PC-3 (cell line): ENCODE data around the gene IL9. TPM values are rescaled to one million over a fixed set of nuclear protein-coding genes. Genes with fewer than 3 reads are reported as not detected.
A peak's percentile ranks its signal among the peaks of the same experiment; 100 is the strongest.

Source experiments
- ATAC-seq: fragments of 200-7000 bp; cut with Tn5 transposase; 2 replicates; pipeline ENCODE4 v1.9.1; 2020; ENCODE audit warnings: mild to moderate bottlenecking, moderate library complexity
- BruUV-seq: library from RNA; stranded (reverse); fragments of 400-500 nt; replicated peaks from 2 replicates; lab custom pipeline; 2021; lab: Mats Ljungman, UMichigan
- CTCF ChIA-PET: fragments of 300-600 bp; sonication (Branson Sonifier 250); formaldehyde crosslinking; loops from one replicate; lab custom pipeline; 2022; ENCODE audit warnings: antibody characterized with exemption; lab: Charles Lee
- POLR2A ChIA-PET: fragments of 300-600 bp; sonication (Branson Sonifier 250); formaldehyde crosslinking; loops from one replicate; lab custom pipeline; 2022; ENCODE audit warnings: antibody characterized with exemption; ENCODE audit not compliant: unreplicated experiment; lab: Charles Lee
- DNase-seq: peaks from one replicate; pipeline ENCODE4 v3.0.0-alpha.2; 2015
- H2AFZ ChIP-seq: fragments of 300-600 bp; sonication (generic); 2 replicates; pipeline ENCODE4 v1.6.0; 2016; ENCODE audit warnings: antibody characterized with exemption, low read length
- H3F3A ChIP-seq: fragments of 300-600 bp; sonication (generic); one replicate; pipeline ENCODE4 v1.6.0; 2017; ENCODE audit warnings: antibody characterized with exemption, low read length, control low read depth, mild to moderate bottlenecking; ENCODE audit not compliant: unreplicated experiment
- H3K27ac ChIP-seq: fragments of 300-600 bp; sonication (generic); 2 replicates; pipeline ENCODE4 v1.5.1; 2016; ENCODE audit warnings: mild to moderate bottlenecking, low read length
- H3K27me3 ChIP-seq: fragments of 300-600 bp; sonication (generic); 2 replicates; pipeline ENCODE4 v1.6.1; 2016; ENCODE audit warnings: low read length, mixed read lengths
- H3K36me3 ChIP-seq: fragments of 300-600 bp; sonication (generic); 2 replicates; pipeline ENCODE4 v1.6.1; 2016; ENCODE audit warnings: low read depth, mixed run types, low read length, mixed read lengths
- H3K4me1 ChIP-seq: fragments of 300-600 bp; sonication (generic); 2 replicates; pipeline ENCODE4 v1.5.1; 2016; ENCODE audit warnings: low read length; ENCODE audit not compliant: insufficient read depth
- H3K4me2 ChIP-seq: fragments of 300-600 bp; sonication (generic); 2 replicates; pipeline ENCODE4 v1.6.0; 2016; ENCODE audit warnings: low read length
- H3K4me3 ChIP-seq: fragments of 300-600 bp; sonication (generic); 2 replicates; pipeline ENCODE4 v1.5.1; 2016; ENCODE audit warnings: mild to moderate bottlenecking, low read length, mixed read lengths
- H3K79me2 ChIP-seq: fragments of 300-600 bp; sonication (generic); 2 replicates; pipeline ENCODE4 v1.6.1; 2017; ENCODE audit warnings: low read length, mixed read lengths
- H3K9ac ChIP-seq: fragments of 300-600 bp; sonication (generic); 2 replicates; pipeline ENCODE4 v1.6.0; 2016; ENCODE audit warnings: mild to moderate bottlenecking, low read length
- H3K9me2 ChIP-seq: fragments of 300-600 bp; sonication (generic); replicated peaks from 2 replicates; pipeline ENCODE4 v1.6.1; 2016; ENCODE audit warnings: mixed run types, low read length, mixed read lengths
- H3K9me3 ChIP-seq: fragments of 300-600 bp; sonication (generic); 2 replicates; pipeline ENCODE4 v1.6.1; 2016; ENCODE audit warnings: low read length, mixed read lengths
- H4K20me1 ChIP-seq: fragments of 300-600 bp; sonication (generic); 2 replicates; pipeline ENCODE4 v1.6.1; 2016; ENCODE audit warnings: low read length, mixed read lengths
- CTCF ChIP-seq: fragments of 300-600 bp; sonication (generic); conservative IDR thresholded peaks from 2 replicates; pipeline ENCODE4 v1.5.1; 2017; ENCODE audit warnings: antibody characterized with exemption, low read depth, mild to moderate bottlenecking, low read length
- EZH2 ChIP-seq: fragments of 300-600 bp; sonication (generic); IDR thresholded peaks from one replicate; pipeline ENCODE4 v1.6.1; 2017; ENCODE audit warnings: antibody characterized with exemption, mild to moderate bottlenecking, low read length; ENCODE audit not compliant: unreplicated experiment
- EZH2phosphoT487 ChIP-seq: fragments of 300-600 bp; sonication (generic); IDR thresholded peaks from 2 replicates; pipeline ENCODE4 v1.6.1; 2018; ENCODE audit warnings: mild to moderate bottlenecking, antibody characterized with exemption, low read length, borderline replicate concordance
- intact Hi-C: fragments of 100-400 bp; cut with micrococcal nuclease; formaldehyde crosslinking; loops from 2 replicates; pipeline ENCODE4 v1.9.0; 2023
- total RNA-seq: library from RNA; depleted of rRNA; stranded (reverse); fragments of >200 nt; gene quantifications from 2 replicates; pipeline ENCODE4 v1.2.3, GENCODE V29; 2014

The IL9 gene
- total RNA-seq, 1 experiment from 2014 or later: not detected

DNA sequence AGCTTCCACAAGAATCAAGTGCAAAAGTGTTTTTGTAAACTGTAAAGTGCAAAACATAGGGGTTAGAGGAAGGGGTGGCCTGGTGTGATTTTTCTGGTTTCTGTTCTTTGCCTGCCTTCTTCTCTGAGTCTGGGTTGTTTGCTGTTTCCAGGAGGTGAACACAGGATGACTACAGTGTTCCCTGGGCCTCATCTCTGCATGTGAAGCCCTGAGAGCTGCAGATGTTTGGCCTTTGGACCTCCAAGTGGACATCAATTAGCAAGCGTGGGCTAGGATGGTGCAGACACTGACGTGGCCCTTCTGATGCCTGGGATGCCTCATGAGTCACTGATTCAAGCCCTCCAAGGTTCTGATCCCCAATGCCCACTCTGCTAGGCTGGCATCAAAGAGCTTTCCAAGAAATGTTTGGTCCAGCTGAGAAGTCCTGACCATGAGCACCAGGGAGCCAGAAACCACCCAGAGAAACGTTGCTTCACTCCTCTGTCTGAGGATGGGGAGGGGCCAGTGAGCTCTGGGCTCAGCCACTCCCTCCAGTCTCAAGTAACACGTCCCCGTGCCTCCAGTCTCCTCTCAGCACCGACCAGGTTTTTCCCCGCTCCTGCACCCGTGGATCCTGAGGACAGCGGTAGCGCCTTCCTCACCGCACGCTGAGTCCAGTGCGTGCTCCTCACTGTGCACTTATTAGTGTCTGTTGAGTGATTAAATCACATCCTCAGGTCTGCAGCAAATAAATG lies 7.6 kb downstream of the IL9 start:
- Histone ChIP-seq H3K4me1 (peaks cover 5% of the 10 kb centered on the region; the same call in 1 of the 2 replicates), H3K9ac (no peak overlapping the region), H3K27me3 (no peaks in the 10 kb centered on the region), H3K4me2 (peak overlapping the region; percentile 6; the same call in 1 of the 2 replicates), H3K4me3 (no peak overlapping the region), H3K9me3 (no peaks in the 10 kb centered on the region), H4K20me1 (no peaks in the 10 kb centered on the region), H3K79me2 (no peaks in the 10 kb centered on the region), H2AFZ (no peak overlapping the region), H3K9me2 (no peaks in the 10 kb centered on the region), H3K27ac (no peak overlapping the region), H3F3A (no peaks in the 10 kb centered on the region), H3K36me3 (no peaks in the 10 kb centered on the region)
- ChIA-PET POLR2A (no interaction called here), CTCF (no interaction called here)
- intact Hi-C loops: loop anchor here (1.0 kb wide), 3 partner anchors 174 to 324 kb away; no protein-coding TSS in a partner anchor
- BruUV-seq: no TSS peak
- ATAC-seq (no peak), DNase-seq (peak; percentile 20)
- TF ChIP-seq EZH2 (no peak), EZH2phosphoT487 (no peak), CTCF (no peak)

DNA sequence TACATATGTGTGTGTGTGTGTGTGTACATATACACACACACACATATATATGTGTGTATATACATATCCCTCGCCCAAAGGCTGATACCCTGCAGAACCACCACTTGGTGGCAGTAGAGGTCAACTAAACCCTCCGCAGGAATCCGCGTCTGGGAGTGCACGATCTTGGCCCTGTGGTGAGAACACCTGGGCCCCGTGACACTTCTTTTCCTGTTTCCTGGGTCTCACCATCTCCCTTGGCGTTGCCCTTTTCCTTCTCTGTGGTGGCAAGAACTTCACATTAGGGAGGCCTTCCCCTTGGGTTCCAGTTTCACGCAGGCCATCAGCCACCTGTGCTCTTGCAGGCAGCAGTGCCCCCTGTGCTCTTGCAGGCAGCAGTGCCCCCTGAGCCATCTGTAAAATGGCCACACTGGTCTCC lies 8.2 kb downstream of the IL9 start:
- H3K79me2 ChIP-seq: no peaks in the 10 kb centered on the region
- H3K9me2 ChIP-seq: no peaks in the 10 kb centered on the region
- intact Hi-C loops: loop anchor here (1.0 kb wide), 3 partner anchors 175 to 325 kb away; no protein-coding TSS in a partner anchor
- no peaks in the 10 kb centered on the region for H3F3A ChIP-seq
- H3K36me3 ChIP-seq: no peaks in the 10 kb centered on the region
- peak; percentile 80 for DNase-seq
- TF ChIP-seq CTCF: peak; percentile 79
- no peak for TF ChIP-seq EZH2phosphoT487
- CTCF ChIA-PET: no interaction called here
- peaks cover 5% of the 10 kb centered on the region; the same call in 1 of the 2 replicates for H3K4me1 ChIP-seq
- ATAC-seq: peak; percentile 99
- POLR2A ChIA-PET: no interaction called here
- no peaks in the 10 kb centered on the region for H3K9me3 ChIP-seq
- H3K4me2 ChIP-seq: peak overlapping the region; percentile 6; the same call in 1 of the 2 replicates
- H3K9ac ChIP-seq: no peak overlapping the region
- no peak overlapping the region for H3K4me3 ChIP-seq
- H3K27me3 ChIP-seq: no peaks in the 10 kb centered on the region
- no peak overlapping the region for H3K27ac ChIP-seq
- H4K20me1 ChIP-seq: no peaks in the 10 kb centered on the region
- H2AFZ ChIP-seq: no peak overlapping the region
- no TSS peak for BruUV-seq

GRCh38 chr5:135886136-135886535 lies 9.5 kb downstream of the IL9 start:
- Histone ChIP-seq H3K9ac (no peak overlapping the region), H3K9me2 (no peaks in the 10 kb centered on the region), H3K9me3 (no peaks in the 10 kb centered on the region), H3K4me2 (no peak overlapping the region), H4K20me1 (no peaks in the 10 kb centered on the region), H3K27me3 (no peaks in the 10 kb centered on the region), H3F3A (no peaks in the 10 kb centered on the region), H3K27ac (no peak overlapping the region), H3K79me2 (no peaks in the 10 kb centered on the region), H2AFZ (no peak overlapping the region), H3K4me3 (no peak overlapping the region), H3K36me3 (no peaks in the 10 kb centered on the region), H3K4me1 (peaks cover 9% of the 10 kb centered on the region)
- intact Hi-C loops: no loop called here
- ChIA-PET POLR2A (interaction anchor here (0.6 kb wide), 1 partner anchor 188 kb away, joined by 3 read pairs; no protein-coding TSS in a partner anchor), CTCF (interaction anchor here (0.7 kb wide), 1 partner anchor 52 kb away, joined by 4 read pairs; no protein-coding TSS in a partner anchor)
- DNase-seq (no peak), ATAC-seq (no peak)
- no TSS peak for BruUV-seq
- no peak for TF ChIP-seq EZH2
- TF ChIP-seq EZH2phosphoT487: no peak
- TF ChIP-seq CTCF: no peak
